HepG2 (cell line): Measurements from ENCODE around the gene EMILIN1. TPM values are rescaled to one million over a fixed set of nuclear protein-coding genes. Genes with fewer than 3 reads are reported as not detected.

Experiments used
- AHR ChIP-seq: IDR thresholded peaks from 2 replicates; pipeline ENCODE4 v1.6.1; 2018; ENCODE audit warnings: missing genetic modification reagents, missing compliant biosample characterization
- NCOR1 ChIP-seq: fragments of 200-600 bp; sonication (generic); IDR thresholded peaks from 2 replicates; pipeline ENCODE4 v1.7.0; 2017; ENCODE audit warnings: antibody characterized with exemption, low read length, borderline replicate concordance
- POLR2AphosphoS2 ChIP-seq: IDR thresholded peaks from 2 replicates; pipeline ENCODE4 v1.6.1; 2011; ENCODE audit warnings: low read depth, low read length, improper control_type of control experiment
- RXRB ChIP-seq: IDR thresholded peaks from 2 replicates; pipeline ENCODE4 v1.6.1; 2016; ENCODE audit warnings: borderline replicate concordance, missing genetic modification reagents, missing compliant biosample characterization
- TEAD2 ChIP-seq: sonication (generic); formaldehyde crosslinking; IDR thresholded peaks from 2 replicates; pipeline ENCODE4 v1.9.0; 2021; ENCODE audit warnings: missing genetic modification reagents
- YEATS4 ChIP-seq: sonication (generic); formaldehyde crosslinking; IDR thresholded peaks from 2 replicates; pipeline ENCODE4 v1.4.0; 2020; ENCODE audit warnings: missing genetic modification reagents, borderline replicate concordance
- ZBTB20 ChIP-seq: sonication (generic); formaldehyde crosslinking; IDR thresholded peaks from 2 replicates; pipeline ENCODE4 v1.8.1; 2023; ENCODE audit warnings: missing genetic modification reagents, low read depth, mild to moderate bottlenecking, borderline replicate concordance
- ZBTB3 ChIP-seq: sonication (generic); formaldehyde crosslinking; IDR thresholded peaks from 2 replicates; pipeline ENCODE4 v1.4.0; 2020; ENCODE audit warnings: low read depth, mild to moderate bottlenecking, moderate library complexity, missing genetic modification reagents, borderline replicate concordance
- ZNF30 ChIP-seq: sonication (generic); formaldehyde crosslinking; IDR thresholded peaks from 2 replicates; pipeline ENCODE4 v1.5.0; 2020; ENCODE audit warnings: mild to moderate bottlenecking, missing genetic modification reagents
- ZNF350 ChIP-seq: sonication (generic); formaldehyde crosslinking; IDR thresholded peaks from 2 replicates; pipeline ENCODE4 v1.4.0; 2020; ENCODE audit warnings: mild to moderate bottlenecking, low read depth, missing genetic modification reagents, borderline replicate concordance
- ZNF432 ChIP-seq: sonication (generic); formaldehyde crosslinking; IDR thresholded peaks from 2 replicates; pipeline ENCODE4 v1.5.0; 2020; ENCODE audit warnings: missing genetic modification reagents, mild to moderate bottlenecking, borderline replicate concordance
- ZNF550 ChIP-seq: sonication (generic); formaldehyde crosslinking; IDR thresholded peaks from 2 replicates; pipeline ENCODE4 v1.4.0; 2020; ENCODE audit warnings: mild to moderate bottlenecking, missing genetic modification reagents, borderline replicate concordance
- polyA plus RNA-seq, 8 experiments: library from polyadenylated mRNA; depleted of rRNA in 3 of 8; stranded (reverse) in 7 of 8; unstranded in 1 of 8; fragments of >200 nt; fragmentation: Illumina TruSeq in 4 of 8; extraction: Trizol in 4 of 8; gene quantifications; 2 replicates each; pipeline versions ENCODE4 v1.2.1 to v1.2.3, GENCODE V29; 2011 to 2016; ENCODE audit warnings: low read depth in 4 of 8, missing spikeins in 1 of 8, mixed read lengths in 1 of 8; ENCODE audit not compliant: insufficient read depth in 1 of 8
- total RNA-seq, 5 experiments: library from RNA; depleted of rRNA; stranded (reverse); fragments of >200 nt; fragmentation: Illumina TruSeq; extraction: Trizol; gene quantifications; 2 replicates each; pipeline ENCODE4 v1.2.3, GENCODE V29; 2016; ENCODE audit warnings: low read depth in 1 of 5
- TF ChIP-seq, protein P1 (sequence below): sonication (generic); formaldehyde crosslinking; IDR thresholded peaks from 2 replicates; pipeline ENCODE4 v1.4.0; 2020; ENCODE audit warnings: mild to moderate bottlenecking, missing genetic modification reagents
- TF ChIP-seq, protein P2 (sequence below): sonication (generic); formaldehyde crosslinking; IDR thresholded peaks from 2 replicates; pipeline ENCODE4 v1.8.0; 2022; ENCODE audit warnings: missing genetic modification reagents, low read depth, mild to moderate bottlenecking, borderline replicate concordance
- TF ChIP-seq, protein P3 (sequence below): sonication (generic); formaldehyde crosslinking; IDR thresholded peaks from 2 replicates; pipeline ENCODE4 v1.5.0; 2020; ENCODE audit warnings: missing genetic modification reagents
- TF ChIP-seq, protein P4 (sequence below): sonication (generic); formaldehyde crosslinking; IDR thresholded peaks from 2 replicates; pipeline ENCODE4 v1.8.1; 2023; ENCODE audit warnings: mild to moderate bottlenecking, moderate library complexity, missing genetic modification reagents
- TF ChIP-seq, protein P5 (sequence below), 2 experiments: sonication (generic) in 1 of 2; formaldehyde crosslinking in 1 of 2; IDR thresholded peaks; 2 replicates each; pipeline versions ENCODE4 v1.4.0 to v1.6.1; 2018 to 2020; ENCODE audit warnings: missing genetic modification reagents in 2 of 2, borderline replicate concordance in 1 of 2, low read depth in 1 of 2, mild to moderate bottlenecking in 1 of 2, missing biosample characterization in 1 of 2
- TF ChIP-seq, protein P6 (sequence below): IDR thresholded peaks from 2 replicates; pipeline ENCODE4 v1.6.1; 2016; ENCODE audit warnings: low read depth
- TF ChIP-seq, protein P7 (sequence below): sonication (generic); formaldehyde crosslinking; IDR thresholded peaks from 2 replicates; pipeline ENCODE4 v1.8.0; 2022; ENCODE audit warnings: missing genetic modification reagents, mild to moderate bottlenecking, inconsistent platforms, borderline replicate concordance

The EMILIN1 gene
- total and polyA plus RNA-seq, 2 of the 13 experiments (the other 11 are each of a cell fraction or from before 2014, with no cell fraction given) = 8.1 to 9.7 TPM

DNA sequence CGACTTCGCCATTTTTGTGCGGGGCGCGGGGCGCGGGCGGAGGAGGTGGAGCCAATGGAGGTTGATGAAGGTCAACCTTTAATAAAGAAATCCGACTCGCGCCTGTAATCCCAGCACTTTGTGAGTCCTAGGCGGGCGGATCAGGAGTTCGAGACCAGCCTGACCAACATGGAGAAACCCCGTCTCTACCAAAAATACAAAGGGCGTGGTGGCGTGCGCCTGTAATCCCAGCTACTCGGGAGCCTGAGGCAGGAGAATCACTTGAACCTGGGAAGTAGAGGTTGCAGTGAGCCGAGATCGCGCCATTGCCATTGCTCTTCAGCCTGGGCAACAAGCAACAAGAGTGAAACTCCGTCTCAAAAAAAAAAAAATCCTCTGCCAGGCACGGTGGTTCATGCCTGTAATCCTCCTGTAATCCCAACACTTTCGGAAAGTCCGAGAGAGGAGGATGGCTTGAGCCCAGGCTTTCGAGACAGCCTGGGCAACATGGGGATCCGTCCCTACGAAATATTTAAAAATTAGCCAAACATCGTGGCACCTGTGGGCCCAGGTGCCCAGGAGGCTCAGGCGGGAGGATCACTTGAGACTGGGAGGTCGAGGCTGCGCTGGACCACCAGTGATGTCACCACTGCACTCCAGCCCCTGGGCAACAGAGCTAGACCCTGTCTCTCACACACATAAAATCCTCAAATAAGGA is 56.5 kb downstream of the EMILIN1 start (continued):
- TF ChIP-seq, protein P1, sequence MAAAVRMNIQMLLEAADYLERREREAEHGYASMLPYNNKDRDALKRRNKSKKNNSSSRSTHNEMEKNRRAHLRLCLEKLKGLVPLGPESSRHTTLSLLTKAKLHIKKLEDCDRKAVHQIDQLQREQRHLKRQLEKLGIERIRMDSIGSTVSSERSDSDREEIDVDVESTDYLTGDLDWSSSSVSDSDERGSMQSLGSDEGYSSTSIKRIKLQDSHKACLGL (CRISPR knock-in tag) = no peak
- no peak for TF ChIP-seq ZNF432 (CRISPR knock-in tag)
- no peak for TF ChIP-seq TEAD2 (CRISPR knock-in tag)
- TF ChIP-seq, protein P2, sequence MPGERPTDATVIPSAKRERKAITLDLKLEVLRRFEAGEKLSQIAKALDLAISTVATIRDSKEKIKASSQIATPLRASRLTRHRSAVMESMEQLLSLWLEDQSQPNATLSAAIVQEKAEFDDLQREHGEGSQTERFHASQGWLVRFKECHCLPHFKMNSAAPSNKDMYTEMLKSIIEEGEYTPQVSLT (CRISPR knock-in tag) = no peak
- no peak for TF ChIP-seq POLR2AphosphoS2
- TF ChIP-seq ZNF30 (CRISPR knock-in tag) = peak; percentile 17; the same call in 1 of the 2 replicates
- TF ChIP-seq ZNF350 = no peak
- no peak for TF ChIP-seq ZBTB3 (CRISPR knock-in tag)
- TF ChIP-seq, protein P3, sequence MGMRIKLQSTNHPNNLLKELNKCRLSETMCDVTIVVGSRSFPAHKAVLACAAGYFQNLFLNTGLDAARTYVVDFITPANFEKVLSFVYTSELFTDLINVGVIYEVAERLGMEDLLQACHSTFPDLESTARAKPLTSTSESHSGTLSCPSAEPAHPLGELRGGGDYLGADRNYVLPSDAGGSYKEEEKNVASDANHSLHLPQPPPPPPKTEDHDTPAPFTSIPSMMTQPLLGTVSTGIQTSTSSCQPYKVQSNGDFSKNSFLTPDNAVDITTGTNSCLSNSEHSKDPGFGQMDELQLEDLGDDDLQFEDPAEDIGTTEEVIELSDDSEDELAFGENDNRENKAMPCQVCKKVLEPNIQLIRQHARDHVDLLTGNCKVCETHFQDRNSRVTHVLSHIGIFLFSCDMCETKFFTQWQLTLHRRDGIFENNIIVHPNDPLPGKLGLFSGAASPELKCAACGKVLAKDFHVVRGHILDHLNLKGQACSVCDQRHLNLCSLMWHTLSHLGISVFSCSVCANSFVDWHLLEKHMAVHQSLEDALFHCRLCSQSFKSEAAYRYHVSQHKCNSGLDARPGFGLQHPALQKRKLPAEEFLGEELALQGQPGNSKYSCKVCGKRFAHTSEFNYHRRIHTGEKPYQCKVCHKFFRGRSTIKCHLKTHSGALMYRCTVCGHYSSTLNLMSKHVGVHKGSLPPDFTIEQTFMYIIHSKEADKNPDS = no peak
- no peak for TF ChIP-seq ZNF550 (CRISPR knock-in tag)
- TF ChIP-seq ZBTB20 = peak; percentile 22
- TF ChIP-seq, protein P4, sequence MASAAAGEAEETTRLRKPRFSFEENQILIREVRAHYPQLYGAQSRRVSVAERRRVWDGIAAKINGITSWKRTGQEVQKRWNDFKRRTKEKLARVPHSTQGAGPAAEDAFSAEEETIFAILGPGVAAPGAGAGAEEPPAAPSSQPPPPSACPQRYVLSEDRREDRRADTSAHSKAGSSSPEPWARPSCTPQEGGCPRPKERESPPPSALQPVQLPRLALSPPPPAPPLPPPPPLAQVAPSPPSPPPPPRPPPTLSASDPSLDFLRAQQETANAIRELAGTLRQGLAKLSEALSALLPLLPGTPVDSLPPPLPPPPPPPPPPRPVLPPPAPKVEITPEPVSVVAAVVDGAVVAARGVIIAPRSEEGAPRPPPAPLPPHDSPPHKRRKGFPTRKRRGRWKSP (CRISPR knock-in tag) = 0 out of 2 replicates have a peak, but pooled peaks have one; percentile 82
- TF ChIP-seq, protein P5, sequence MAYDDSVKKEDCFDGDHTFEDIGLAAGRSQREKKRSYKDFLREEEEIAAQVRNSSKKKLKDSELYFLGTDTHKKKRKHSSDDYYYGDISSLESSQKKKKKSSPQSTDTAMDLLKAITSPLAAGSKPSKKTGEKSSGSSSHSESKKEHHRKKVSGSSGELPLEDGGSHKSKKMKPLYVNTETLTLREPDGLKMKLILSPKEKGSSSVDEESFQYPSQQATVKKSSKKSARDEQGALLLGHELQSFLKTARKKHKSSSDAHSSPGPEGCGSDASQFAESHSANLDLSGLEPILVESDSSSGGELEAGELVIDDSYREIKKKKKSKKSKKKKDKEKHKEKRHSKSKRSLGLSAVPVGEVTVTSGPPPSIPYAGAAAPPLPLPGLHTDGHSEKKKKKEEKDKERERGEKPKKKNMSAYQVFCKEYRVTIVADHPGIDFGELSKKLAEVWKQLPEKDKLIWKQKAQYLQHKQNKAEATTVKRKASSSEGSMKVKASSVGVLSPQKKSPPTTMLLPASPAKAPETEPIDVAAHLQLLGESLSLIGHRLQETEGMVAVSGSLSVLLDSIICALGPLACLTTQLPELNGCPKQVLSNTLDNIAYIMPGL (CRISPR knock-in tag; IDR thresholded peaks at IDR 0.05; ENCODE audit: borderline replicate concordance in 1 of 2, low read depth in 1 of 2) = no peak
- 0 out of 2 replicates have a peak, but pooled peaks have one; percentile 64 for TF ChIP-seq AHR
- no peak for TF ChIP-seq NCOR1
- no peak for TF ChIP-seq YEATS4 (CRISPR knock-in tag)
- TF ChIP-seq, protein P6, sequence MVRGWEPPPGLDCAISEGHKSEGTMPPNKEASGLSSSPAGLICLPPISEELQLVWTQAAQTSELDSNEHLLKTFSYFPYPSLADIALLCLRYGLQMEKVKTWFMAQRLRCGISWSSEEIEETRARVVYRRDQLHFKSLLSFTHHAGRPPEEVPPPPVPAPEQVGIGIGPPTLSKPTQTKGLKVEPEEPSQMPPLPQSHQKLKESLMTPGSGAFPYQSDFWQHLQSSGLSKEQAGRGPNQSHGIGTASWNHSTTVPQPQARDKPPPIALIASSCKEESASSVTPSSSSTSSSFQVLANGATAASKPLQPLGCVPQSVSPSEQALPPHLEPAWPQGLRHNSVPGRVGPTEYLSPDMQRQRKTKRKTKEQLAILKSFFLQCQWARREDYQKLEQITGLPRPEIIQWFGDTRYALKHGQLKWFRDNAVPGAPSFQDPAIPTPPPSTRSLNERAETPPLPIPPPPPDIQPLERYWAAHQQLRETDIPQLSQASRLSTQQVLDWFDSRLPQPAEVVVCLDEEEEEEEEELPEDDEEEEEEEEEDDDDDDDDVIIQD = 0 out of 2 replicates have a peak, but pooled peaks have one; percentile 11
- TF ChIP-seq RXRB = no peak
- TF ChIP-seq, protein P7, sequence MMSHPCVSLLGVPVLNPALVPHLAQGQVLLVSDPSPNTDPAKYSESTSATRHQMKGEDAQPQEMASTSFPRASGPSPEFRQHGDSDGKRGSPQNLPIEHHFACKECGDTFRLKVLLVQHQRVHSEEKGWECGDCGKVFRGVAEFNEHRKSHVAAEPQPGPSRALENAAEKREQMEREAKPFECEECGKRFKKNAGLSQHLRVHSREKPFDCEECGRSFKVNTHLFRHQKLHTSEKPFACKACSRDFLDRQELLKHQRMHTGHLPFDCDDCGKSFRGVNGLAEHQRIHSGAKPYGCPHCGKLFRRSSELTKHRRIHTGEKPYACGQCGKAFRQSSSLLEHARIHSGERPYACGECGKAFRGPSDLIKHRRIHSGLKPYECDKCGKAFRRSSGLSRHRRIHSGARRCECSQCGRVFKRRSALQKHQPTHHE (CRISPR knock-in tag) = no peak
